HG03095 (cell line): ENCODE measurements around the gene C12orf57.

ENCODE experiments used
- ATAC-seq: cut with Tn5 transposase; IDR thresholded peaks from one replicate; pipeline ENCODE4 v1.9.1; 2021; ENCODE audit warnings: moderate library complexity; ENCODE audit not compliant: unreplicated experiment

Gene C12orf57

DNA sequence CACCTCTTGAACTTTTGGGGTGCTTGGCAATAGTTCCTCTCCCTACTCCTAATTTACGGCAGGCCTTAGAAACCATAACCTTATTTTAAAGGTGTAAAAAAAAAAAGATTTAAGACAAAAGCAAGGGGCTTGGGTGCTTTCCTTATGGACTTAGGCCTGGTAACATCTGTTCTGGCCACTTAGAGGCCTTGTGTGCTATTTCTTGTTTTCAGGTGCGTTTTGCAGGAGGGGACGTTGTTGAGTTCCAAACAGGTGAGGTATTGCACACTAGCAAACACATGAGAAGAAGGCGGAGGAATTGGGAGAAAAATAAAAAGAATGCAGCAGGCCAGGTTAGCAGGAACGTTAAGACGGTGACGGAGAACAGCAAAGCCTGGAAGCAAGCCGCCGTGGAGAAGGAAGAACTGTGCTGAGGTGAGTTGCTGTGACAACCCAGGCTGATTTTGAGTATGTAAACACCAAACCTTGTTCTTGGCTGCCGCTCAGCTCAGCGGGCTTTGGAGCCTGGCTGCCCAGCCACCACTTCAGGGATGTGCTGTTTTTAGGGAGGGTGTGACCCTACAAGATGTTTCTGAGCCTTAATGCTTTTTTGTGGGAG is 44.2 kb downstream of the C12orf57 start:
- ATAC-seq: no peak
